ENCODE measurements around the gene SKIC2.
"Not testable (repeated sequence)": the region's sequence is repeated elsewhere in the genome, so short reads cannot be mapped to it uniquely, and the experiment has no call there.

GRCh38 chr6:31981744-31982143 is 22.8 kb downstream of the SKIC2 start, which contains the start of gene C4A:
- not testable (repeated sequence) for TF ChIP-seq POLR2A (IDR thresholded peaks at IDR 0.05; ENCODE audit: low read depth, low read length); MAX (IDR thresholded peaks at IDR 0.05; ENCODE audit: insufficient read depth, insufficient read length); JUN (IDR thresholded peaks at IDR 0.05; ENCODE audit: borderline replicate concordance, insufficient read depth, insufficient read length, low read depth); POLR2AphosphoS5 (IDR thresholded peaks at IDR 0.05; ENCODE audit: insufficient read depth, low read depth, low read length); EZH2 (IDR thresholded peaks at IDR 0.05; ENCODE audit: borderline replicate concordance, low read depth, low read length, severe bottlenecking); GATA2 (IDR thresholded peaks at IDR 0.05; ENCODE audit: insufficient read depth, insufficient read length, low read depth, low read length); FOS (IDR thresholded peaks at IDR 0.05; ENCODE audit: borderline replicate concordance, insufficient read depth, low read length)
- TF ChIP-seq, protein P1, sequence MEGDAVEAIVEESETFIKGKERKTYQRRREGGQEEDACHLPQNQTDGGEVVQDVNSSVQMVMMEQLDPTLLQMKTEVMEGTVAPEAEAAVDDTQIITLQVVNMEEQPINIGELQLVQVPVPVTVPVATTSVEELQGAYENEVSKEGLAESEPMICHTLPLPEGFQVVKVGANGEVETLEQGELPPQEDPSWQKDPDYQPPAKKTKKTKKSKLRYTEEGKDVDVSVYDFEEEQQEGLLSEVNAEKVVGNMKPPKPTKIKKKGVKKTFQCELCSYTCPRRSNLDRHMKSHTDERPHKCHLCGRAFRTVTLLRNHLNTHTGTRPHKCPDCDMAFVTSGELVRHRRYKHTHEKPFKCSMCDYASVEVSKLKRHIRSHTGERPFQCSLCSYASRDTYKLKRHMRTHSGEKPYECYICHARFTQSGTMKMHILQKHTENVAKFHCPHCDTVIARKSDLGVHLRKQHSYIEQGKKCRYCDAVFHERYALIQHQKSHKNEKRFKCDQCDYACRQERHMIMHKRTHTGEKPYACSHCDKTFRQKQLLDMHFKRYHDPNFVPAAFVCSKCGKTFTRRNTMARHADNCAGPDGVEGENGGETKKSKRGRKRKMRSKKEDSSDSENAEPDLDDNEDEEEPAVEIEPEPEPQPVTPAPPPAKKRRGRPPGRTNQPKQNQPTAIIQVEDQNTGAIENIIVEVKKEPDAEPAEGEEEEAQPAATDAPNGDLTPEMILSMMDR (IDR thresholded peaks at IDR 0.05; ENCODE audit: extremely low read depth in 1 of 2, insufficient read depth in 1 of 2, low read depth in 1 of 2, low read length in 2 of 2), result not testable (repeated sequence)
